Measurements from ENCODE around the gene LCN15. TPM values are rescaled to one million over a fixed set of nuclear protein-coding genes. Genes with fewer than 3 reads are reported as not detected.
A peak's percentile ranks its signal among the peaks of the same experiment; 100 is the strongest.

Gene LCN15
- total and polyA plus RNA-seq, 2 of the 13 experiments (the other 11 are each of a cell fraction or from before 2014, with no cell fraction given) = 1.3 to 53.7 TPM

- peak; percentile 54; the same call in 1 of the 2 replicates for TF ChIP-seq ZNF512B (CRISPR knock-in tag; IDR thresholded peaks at IDR 0.05; ENCODE audit: borderline replicate concordance)
- peak; percentile 68; the same call in 1 of the 2 replicates for TF ChIP-seq MEF2D (CRISPR knock-in tag; IDR thresholded peaks at IDR 0.05)
- TF ChIP-seq PRDM4 (CRISPR knock-in tag; IDR thresholded peaks at IDR 0.05; ENCODE audit: borderline replicate concordance) = no peak
- TF ChIP-seq, protein P1, sequence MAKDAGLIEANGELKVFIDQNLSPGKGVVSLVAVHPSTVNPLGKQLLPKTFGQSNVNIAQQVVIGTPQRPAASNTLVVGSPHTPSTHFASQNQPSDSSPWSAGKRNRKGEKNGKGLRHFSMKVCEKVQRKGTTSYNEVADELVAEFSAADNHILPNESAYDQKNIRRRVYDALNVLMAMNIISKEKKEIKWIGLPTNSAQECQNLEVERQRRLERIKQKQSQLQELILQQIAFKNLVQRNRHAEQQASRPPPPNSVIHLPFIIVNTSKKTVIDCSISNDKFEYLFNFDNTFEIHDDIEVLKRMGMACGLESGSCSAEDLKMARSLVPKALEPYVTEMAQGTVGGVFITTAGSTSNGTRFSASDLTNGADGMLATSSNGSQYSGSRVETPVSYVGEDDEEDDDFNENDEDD (CRISPR knock-in tag; IDR thresholded peaks at IDR 0.05; ENCODE audit: borderline replicate concordance) = 0 out of 2 replicates have a peak, but pooled peaks have one; percentile 10
- peak; percentile 42; the same call in 1 of the 2 replicates for TF ChIP-seq ZNF230 (CRISPR knock-in tag; IDR thresholded peaks at IDR 0.05)
- no peak for TF ChIP-seq ZNF737 (CRISPR knock-in tag; IDR thresholded peaks at IDR 0.05; ENCODE audit: borderline replicate concordance)
- TF ChIP-seq, protein P2, sequence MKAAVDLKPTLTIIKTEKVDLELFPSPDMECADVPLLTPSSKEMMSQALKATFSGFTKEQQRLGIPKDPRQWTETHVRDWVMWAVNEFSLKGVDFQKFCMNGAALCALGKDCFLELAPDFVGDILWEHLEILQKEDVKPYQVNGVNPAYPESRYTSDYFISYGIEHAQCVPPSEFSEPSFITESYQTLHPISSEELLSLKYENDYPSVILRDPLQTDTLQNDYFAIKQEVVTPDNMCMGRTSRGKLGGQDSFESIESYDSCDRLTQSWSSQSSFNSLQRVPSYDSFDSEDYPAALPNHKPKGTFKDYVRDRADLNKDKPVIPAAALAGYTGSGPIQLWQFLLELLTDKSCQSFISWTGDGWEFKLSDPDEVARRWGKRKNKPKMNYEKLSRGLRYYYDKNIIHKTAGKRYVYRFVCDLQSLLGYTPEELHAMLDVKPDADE (CRISPR knock-in tag; IDR thresholded peaks at IDR 0.05) = no peak
- peak; percentile 27; the same call in 1 of the 2 replicates for TF ChIP-seq SOX5 (CRISPR knock-in tag; IDR thresholded peaks at IDR 0.05; ENCODE audit: borderline replicate concordance)
- peak; percentile 25; the same call in 1 of the 2 replicates for TF ChIP-seq HDAC2 (CRISPR knock-in tag; IDR thresholded peaks at IDR 0.05)
- peak; percentile 37; the same call in 1 of the 2 replicates for TF ChIP-seq KMT2A (CRISPR knock-in tag; IDR thresholded peaks at IDR 0.05)
- TF ChIP-seq TBX2 (CRISPR knock-in tag; IDR thresholded peaks at IDR 0.05; ENCODE audit: borderline replicate concordance) = peak; percentile 41; the same call in 1 of the 2 replicates
- TF ChIP-seq, protein P3, sequence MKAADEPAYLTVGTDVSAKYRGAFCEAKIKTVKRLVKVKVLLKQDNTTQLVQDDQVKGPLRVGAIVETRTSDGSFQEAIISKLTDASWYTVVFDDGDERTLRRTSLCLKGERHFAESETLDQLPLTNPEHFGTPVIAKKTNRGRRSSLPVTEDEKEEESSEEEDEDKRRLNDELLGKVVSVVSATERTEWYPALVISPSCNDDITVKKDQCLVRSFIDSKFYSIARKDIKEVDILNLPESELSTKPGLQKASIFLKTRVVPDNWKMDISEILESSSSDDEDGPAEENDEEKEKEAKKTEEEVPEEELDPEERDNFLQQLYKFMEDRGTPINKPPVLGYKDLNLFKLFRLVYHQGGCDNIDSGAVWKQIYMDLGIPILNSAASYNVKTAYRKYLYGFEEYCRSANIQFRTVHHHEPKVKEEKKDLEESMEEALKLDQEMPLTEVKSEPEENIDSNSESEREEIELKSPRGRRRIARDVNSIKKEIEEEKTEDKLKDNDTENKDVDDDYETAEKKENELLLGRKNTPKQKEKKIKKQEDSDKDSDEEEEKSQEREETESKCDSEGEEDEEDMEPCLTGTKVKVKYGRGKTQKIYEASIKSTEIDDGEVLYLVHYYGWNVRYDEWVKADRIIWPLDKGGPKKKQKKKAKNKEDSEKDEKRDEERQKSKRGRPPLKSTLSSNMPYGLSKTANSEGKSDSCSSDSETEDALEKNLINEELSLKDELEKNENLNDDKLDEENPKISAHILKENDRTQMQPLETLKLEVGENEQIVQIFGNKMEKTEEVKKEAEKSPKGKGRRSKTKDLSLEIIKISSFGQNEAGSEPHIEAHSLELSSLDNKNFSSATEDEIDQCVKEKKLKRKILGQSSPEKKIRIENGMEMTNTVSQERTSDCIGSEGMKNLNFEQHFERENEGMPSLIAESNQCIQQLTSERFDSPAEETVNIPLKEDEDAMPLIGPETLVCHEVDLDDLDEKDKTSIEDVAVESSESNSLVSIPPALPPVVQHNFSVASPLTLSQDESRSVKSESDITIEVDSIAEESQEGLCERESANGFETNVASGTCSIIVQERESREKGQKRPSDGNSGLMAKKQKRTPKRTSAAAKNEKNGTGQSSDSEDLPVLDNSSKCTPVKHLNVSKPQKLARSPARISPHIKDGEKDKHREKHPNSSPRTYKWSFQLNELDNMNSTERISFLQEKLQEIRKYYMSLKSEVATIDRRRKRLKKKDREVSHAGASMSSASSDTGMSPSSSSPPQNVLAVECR (CRISPR knock-in tag; IDR thresholded peaks at IDR 0.05; ENCODE audit: borderline replicate concordance) = peak; percentile 43; the same call in 1 of the 2 replicates
- peak; percentile 53 for TF ChIP-seq POLR2AphosphoS5 (IDR thresholded peaks at IDR 0.05; ENCODE audit: low read depth, low read length)
- 0 out of 4 replicates have a peak, but pooled peaks of 1 of the 2 experiments have one; percentile 18 for TF ChIP-seq MAFK (conservative IDR thresholded peaks at IDR 0.05 in 1 of 2, IDR thresholded peaks at IDR 0.05 in 1 of 2; ENCODE audit: low read length in 2 of 2)
- TF ChIP-seq ZNF20 (CRISPR knock-in tag; IDR thresholded peaks at IDR 0.05) = 0 out of 2 replicates have a peak, but pooled peaks have one; percentile 35
- TF ChIP-seq FOXA3 (CRISPR knock-in tag; IDR thresholded peaks at IDR 0.05) = peak; percentile 53
Observed at GRCh38 chr9:136787690-136788400, 23.5 kb upstream of the LCN15 start (continued).
